Cardiac atrium fibroblast (primary cell): ENCODE data around the gene DAB2. TPM values are rescaled to one million over a fixed set of nuclear protein-coding genes. Genes with fewer than 3 reads are reported as not detected.

Experiments used
- total RNA-seq: library from RNA; depleted of rRNA; stranded (reverse); fragments of >200 nt; gene quantifications from 2 replicates; pipeline ENCODE4 v1.2.3, GENCODE V29; 2015

Gene DAB2
- 94.4 and 98.2 TPM in 2 replicates for total RNA-seq

DNA sequence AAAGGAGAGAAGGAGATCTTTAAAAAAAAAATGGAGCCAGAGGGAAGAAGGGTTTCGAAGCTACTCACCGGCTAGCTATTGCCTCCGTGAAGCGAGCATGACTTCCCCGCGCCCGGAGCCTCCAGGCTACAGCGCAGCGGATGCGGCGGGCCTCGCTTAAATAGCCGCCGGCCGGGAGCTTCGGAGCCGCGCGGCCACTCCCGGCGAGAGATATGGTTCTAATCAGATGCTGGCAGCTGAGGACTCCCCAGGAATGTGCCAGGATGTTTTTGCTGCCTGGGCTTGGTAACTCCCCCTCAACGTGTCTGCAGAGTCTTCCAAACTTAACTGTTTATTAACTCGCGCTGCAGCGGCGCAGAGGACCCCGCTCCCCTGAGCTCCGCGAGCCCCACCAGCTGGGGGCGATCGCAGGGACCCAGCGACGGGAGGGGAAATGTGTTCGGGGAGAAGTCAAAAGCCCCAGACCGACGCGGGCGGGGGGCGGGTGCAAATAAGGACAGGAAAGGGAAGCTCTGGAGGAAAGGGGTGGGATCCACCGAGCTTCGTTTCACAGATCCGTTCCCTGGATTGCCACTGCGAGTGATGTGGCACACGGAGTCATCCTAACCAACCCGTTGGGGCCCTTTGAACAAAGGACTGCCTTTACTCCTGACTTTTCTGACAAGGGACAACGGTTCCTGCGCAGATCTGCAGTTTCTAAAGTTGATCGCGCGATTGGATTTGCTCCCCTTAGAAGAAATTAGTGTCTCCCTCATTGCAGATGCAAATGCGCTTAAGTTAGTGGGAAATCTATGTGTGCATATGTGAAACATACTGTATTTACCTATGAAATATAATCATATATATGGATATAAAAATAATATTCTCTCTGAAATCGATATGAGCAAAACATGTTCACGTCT is at the start of gene DAB2:
TSS of gene DAB2 (minus strand) at position 245 of the 902 bp plus-strand sequence. CDS start 30,660 bp downstream, outside the sequence.

DNA sequence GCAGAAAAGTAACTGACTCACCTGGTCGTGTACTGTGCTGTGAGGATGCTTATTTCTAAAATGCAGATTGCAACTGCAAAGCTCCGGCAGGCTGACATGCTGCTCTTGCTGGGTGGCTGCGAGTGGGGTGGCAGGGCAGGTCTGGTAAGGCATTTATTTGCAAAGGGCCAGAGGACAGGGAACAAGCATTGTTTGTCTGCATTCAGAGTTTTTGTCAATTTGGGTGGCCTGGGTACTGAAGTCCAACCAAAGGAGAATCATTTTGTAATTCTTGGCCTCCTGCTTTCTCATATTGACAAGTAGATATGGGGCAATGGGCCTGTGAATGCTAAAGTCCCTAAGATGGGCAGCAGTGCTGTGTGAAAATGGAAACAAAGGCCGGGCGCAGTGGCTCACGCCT is 60.4 kb downstream of the DAB2 start, which contains the start of gene C9:
TSS of gene C9 (minus strand) at position 129 of the 400 bp plus-strand sequence. CDS start at position 98, 31 bp downstream.

Other genes starting within 250 kb of the DAB2 start
- not detected in 2 replicates for gene FYB1, start 205.4 kb downstream of the DAB2 start, total RNA-seq
- not detected in 2 replicates for gene C9, start 60.5 kb downstream of the DAB2 start, total RNA-seq